Activated CD4-positive, alpha-beta T cell treated with anti-CD3 and anti-CD28 coated beads, Interleukin-2, Interleukin-4, amounts not matched to agents 100 ng/mL and 50 ng/mL, durations not matched to agents 16 hours and 8 hours (primary cell): ENCODE measurements around the gene NFE2L1.
"Not testable (repeated sequence)": the region's sequence is repeated elsewhere in the genome, so short reads cannot be mapped to it uniquely, and the experiment has no call there.

Source experiments
- DNase-seq: peaks from one replicate; pipeline ENCODE4 v3.0.0-alpha.2; 2020; ENCODE audit warnings: low spot score

NFE2L1 gene

DNA sequence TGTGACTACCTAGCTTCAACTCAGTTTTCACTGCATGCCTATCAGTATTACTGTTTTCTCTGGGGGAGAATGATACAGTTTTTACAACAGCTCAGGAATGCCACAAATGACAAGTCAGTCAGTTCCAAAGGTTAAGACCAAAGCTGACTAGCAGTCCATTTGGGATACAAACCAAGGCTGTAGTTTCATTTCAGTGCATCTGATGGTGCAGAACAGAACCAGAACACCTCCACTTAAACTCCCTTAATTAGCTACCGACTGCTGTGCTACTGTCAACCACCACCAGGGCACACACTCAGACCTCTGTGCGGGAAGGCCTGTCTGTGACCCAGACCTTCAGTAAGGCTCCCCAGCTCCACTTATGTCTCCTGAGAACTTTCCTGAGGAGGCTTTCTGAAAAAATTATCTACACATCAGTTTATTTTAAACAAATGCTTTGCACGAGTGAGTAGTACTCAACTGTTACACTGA, 20.4 kb downstream of the NFE2L1 start:
- DNase-seq, result no peak

DNA sequence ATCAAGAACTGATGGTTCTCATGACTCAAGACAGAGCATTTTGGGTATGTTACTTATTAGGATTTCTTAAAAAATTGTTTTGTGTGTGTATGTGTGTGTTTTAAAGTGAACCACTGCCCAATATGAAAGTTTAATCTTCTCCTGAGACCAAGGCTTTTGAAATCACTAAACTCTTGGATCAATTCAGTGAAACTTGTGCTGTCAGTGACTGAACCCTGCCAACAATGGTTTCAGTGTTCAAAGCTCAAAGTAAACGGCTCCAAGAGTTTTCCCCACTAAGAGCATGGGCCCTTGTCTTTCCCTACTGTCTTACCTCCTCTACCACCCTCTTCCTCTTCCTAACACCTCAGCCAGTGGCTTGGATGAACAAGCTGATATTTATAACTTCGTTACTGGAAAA, 22.0 kb downstream of the NFE2L1 start:
- no peak for DNase-seq

DNA sequence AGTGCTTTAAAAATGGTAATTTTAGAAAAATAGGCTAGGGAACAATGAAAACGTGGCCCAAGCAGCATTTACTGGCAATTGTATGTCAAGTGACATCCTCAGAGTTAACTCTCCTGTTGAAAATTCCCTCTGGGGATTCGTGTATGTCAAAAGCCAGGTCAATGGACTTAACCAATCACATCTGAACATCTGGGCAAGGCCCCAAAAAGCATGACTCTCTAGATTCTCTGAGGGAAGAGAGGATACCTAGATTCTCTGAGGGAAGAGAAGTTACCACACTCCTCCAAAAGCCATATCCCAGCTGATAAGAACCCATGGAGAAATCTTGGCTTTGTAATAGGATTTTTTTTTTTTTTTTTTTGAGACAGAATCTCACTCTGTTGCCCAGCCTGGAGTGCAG, 23.5 kb downstream of the NFE2L1 start:
- no peak for DNase-seq

GRCh38 chr17:48072811-48073210, 24.7 kb downstream of the NFE2L1 start:
- DNase-seq, result not testable (repeated sequence)

DNA sequence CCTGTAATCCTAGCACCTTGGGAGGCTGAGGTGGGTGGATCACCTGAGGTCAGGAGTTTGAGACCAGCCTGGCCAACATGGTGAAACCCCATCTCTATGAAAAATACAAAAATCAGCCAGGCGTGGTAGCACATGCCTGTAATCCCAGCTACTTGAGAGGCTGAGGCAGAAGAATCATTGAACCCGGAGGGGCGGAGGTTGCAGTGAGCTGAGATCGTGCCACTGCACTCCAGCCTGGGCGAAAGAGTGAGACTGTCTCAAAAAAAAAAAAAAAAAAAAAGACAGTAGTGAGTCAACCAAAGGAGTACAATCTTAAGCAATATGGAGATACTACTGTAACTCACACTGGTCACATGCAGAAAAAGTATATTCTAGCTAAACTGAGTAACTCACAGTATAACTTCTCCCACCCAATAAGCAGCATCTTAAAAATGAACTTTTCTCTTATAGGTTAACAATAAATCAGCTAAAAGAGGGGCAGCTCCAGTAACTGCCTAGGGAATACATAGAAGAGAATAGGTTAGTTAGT, 25.5 kb downstream of the NFE2L1 start:
- DNase-seq, result not testable (repeated sequence)

DNA sequence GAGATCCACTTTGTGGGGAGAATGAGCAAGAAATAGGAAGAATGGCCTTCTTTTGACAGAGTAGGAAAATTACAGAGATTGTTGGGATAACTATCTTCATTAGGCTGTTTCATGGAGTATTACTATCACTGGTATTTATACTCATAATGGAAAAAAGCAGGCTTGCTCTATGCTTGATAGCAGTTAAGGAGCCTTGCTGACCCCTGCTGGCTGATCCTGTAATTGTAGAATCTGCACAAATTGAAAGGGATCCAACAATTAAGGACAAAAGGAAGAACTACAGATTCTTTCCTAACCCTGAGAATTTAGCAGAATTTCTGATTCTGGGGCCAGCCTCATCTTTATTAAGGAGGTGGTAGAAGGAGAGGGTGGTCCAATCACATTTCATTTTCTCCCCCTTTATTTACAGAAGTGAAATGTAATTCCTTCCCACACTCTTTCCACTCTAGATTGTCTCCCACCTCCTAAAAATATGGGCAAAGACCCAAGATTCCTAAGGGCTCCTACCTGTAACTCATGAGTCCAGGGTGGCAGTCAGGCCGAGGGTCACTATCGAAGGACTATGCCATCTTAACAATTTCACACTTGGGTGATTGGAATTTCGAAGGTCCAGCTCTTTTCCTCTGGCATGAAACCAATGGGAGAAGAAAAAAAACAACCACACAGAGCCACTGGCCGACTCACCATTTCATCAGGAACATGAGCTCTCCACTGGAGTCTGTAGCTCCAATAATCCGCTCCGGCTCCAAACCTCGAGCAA, 26.3 kb downstream of the NFE2L1 start:
- peak; percentile 65 for DNase-seq

- not testable (repeated sequence) for DNase-seq
These were observed 29.0 kb downstream of the NFE2L1 start for GRCh38 chr17:48077152-48077551.

DNA sequence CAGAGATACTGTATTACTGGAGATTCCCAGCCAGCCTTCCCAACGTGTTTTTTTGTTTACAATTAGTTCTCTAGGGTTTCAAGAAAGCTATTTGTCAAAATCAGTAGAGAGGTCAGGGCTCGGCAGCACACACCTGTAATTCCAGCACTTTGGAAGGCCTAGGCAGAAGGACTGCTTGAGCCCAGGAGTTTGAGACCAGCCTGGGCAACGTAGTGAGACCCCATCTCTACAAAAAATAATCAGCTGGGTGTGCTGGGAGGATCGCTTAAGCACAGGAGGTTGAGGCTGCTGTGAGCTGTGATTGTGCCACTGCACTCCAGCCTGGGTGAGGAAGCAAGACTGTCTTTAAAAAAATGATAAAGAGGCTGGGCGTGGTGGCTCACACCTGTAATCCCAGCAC, 33.7 kb downstream of the NFE2L1 start:
- no peak for DNase-seq

DNA sequence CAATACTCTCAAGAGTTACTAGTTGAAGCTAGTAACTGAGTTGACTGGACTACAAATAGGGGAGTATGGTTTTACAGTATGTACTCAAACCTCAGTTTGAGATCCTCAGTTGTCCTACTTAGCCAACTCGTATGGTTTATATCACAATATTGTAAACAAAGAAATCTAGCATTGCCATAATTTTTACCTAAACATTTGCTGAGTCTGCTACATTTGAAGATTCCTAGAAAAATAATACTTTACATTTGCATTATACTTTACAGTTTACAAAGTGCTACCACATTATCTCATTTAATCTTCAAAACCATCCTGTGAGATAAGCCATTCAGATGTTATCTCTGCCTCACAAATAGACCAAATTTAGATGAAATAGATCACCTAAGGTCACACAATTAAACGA, 36.8 kb downstream of the NFE2L1 start:
- DNase-seq, result no peak

GRCh38 chr17:48093341-48094045, 45.3 kb downstream of the NFE2L1 start:
- DNase-seq, result no peak

GRCh38 chr17:48095611-48096010, 47.5 kb downstream of the NFE2L1 start:
- DNase-seq, result no peak

DNA sequence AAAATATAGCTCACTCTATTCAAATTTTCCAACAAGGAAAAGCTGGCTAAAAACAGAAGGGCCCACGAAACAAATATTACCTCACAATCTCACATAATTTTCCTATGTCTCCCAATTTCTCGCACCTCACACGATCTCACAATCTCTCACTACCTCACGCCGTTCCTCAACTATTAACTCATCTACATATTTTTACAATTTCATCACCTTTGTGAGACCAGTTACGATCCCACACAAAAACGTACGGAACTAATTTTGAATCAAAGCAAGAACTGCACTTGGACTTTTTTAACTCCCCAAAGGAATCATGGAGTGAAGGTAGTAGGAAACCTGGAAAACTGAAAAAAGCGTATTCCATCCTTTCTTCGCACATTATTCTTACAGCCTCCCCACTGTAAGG, 52.0 kb downstream of the NFE2L1 start:
- DNase-seq, result no peak

DNA sequence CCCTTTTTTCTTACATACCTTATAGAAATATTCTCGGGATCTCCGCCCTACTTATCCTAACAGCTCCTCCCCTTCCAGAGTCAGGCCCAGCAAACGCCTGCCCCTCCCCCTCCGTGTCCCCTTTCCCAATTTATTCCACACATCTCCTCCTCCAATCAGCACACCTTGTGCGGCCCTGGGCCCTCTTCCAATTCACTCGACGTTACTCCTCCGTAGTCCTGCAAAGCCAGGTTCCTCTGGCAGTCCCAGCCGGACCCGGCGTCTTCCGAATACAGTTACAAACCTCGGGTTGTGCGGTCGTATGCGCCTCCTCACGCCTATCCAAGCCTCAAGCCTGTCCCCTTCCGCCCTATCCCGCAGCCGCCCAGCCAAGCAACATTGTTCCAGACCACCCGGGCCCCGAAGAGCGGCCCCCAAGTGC, 52.4 kb downstream of the NFE2L1 start:
- DNase-seq, result no peak

DNA sequence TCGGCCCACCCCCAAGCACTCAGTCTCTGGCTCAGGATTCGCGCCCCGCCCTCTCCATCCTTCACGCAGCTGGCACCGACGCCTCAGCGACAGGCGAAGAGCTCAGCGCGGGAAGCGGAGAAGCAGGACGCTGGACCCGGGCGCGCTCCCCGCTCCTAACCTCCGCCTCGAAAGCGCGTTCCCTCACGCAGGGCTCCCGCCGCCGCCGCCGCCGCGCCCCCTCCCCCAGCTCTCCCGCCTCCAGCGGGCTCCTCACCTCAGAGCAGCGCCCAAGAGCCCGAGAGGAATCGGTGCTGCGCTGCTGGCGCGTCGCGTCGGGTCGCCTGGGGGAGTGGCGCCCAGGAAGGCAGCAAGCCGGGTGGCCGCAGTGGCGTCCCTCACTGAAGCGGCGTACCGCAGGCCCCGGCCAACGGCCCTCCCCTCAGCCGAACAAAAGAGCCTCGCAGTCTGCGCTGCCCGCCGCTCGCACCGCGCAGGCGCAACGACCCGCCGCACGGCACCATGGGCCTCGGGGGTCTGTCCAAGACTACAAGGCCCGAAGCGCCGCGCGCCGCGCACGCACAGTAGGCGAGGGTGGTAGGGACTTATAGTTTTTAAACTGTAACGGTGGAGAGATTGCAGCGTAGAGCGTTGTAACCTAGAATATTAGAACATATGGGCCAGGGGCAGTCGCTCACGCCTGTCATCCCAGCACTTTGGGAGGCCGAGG, 53.0 kb downstream of the NFE2L1 start, which contains the start of gene CBX1:
CBX1 (minus strand) TSS at position 467 of the 709 bp plus-strand sequence. CDS start 24,474 bp downstream, outside the sequence.
- DNase-seq, result peak; percentile 95

DNA sequence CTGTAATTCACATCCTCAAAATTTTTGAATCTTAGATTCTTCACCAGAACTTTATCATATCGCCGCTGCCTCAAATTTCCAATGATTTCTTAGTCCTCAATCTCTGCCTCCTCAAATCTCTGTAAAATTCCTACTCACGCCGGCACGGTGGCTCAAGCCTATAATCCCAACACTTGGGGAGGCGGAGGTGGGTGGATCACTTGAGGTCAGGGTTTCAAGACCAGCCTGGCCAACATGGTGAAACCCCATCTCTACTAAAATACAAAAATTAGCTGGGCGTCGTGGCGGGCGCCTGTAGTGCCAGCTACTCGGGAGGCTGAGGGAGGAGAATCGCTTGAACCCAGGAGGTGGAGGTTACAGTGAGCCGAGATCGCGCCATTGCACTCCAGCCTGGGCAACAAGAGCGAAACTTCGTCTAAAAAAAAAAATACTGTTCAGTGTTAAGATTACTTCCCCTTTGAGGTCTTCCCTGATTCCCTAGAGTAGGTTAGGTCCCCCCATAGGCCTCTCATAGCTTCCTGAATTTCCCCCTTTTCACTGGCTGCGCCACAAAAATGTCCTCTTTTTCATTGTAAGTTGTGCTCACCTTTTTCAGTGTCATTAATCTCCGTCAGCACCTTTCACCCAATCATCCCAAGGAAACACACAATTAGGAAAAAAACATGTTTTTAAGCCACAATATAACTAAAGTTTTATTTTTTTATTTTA, 54.0 kb downstream of the NFE2L1 start:
- no peak for DNase-seq

DNA sequence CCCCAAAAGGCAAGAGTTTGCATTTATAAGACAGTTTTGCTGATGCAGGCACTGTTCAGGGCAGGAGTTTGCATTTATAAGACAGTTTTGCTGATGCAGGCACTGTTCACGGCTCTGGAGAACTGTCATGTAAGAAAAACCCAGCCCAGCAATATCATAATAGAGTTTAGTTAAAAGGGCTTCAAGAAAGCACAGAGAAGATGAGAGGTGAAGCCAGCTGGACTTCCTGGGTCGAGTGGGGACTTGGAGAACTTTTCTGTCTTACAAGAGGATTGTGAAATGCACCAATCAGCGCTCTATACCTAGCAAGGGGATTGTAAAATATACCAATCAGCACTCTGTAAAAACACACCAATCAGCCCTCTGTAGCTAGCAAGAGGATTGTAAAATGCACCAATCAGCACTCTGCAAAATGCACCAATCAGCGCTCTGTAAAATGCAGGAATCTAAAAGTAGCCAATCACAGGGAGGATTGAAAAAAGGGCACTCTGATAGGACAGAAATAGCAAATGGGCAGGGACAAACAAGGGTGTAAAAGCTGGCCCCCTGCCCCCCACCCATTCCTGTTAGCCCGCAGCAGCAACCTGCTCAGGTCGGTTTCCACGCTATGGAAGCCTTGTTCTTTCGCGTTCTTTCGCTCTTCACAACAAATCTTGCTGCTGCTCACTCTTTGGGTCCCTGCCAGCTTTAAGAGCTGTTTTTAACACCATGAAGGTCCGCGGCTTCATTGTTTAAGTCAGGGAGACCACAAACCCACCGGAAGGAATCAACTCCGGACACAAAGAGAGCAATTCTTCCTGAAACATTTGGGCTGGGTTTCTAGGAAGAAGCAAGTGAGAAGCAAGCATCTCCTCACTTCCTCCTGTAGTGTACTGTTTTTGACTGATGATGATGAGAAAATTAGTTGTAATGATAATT, 54.9 kb downstream of the NFE2L1 start:
- peak; percentile 24 for DNase-seq

DNA sequence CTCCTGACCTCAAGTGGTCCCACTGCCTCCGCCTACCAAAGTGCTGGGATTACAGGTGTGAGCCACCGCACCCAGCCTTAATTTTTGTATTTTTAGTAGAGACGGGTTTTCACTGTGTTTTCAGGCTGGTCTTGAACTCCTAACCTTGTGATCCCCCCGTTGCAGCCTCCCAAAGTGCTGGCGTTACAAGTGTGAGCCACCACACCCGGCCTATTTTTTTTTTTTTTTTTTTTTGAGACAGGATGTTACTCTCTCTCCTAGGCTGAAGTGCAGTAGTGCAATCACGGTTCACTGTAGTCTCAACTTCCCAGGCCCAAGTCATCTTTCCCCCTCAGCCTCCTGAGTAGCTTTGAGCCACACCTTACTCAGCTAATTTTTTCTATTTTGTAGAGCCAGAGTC, 56.3 kb downstream of the NFE2L1 start:
- no peak for DNase-seq

DNA sequence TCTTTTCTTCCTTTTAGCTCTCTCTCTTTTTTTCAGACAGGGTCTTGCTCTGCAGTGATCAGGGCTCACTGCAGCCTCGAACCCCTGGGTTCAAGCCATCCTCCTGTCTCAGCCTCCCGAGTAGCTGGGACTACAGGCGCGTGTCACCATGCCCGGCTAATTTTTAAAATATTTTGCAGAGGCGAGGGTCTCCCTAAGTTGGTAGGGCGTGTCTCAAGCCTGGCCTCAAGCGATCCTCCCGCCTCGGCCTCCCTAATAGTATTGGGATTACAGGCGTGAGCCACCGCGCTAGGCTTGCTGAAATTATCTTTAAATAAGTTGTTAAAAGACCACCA, 58.6 kb downstream of the NFE2L1 start:
- no peak for DNase-seq

- DNase-seq, result peak; percentile 91
These were observed 59.2 kb downstream of the NFE2L1 start, which contains the start of gene SNX11 for GRCh38 chr17:48107137-48108055. Gene SNX11, plus strand, starts transcription at chr17:48107766. Its CDS starts 4,278 bp downstream, at chr17:48112044.

DNA sequence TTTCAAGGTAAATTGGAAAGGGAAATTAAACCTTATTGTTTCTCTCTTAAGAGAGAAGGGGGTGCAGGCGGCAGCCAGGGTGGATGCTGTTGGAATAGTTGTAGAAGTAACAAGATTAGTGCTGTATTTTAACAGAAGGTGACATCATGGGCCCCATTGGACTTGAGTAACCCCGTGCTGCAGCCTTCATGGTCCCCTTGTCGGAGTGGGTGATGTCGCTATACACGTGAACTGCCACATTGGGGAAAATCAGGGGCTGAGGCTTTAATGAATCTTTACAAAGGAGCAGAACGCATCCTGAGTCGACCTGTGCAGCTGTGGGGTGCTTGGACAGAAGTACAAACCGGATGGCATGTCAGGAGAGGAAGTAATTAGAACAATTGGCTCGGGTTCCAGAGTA, 62.6 kb downstream of the NFE2L1 start:
- no peak for DNase-seq
